GM18507 (cell line): ENCODE data around the gene UTS2R.
"Not testable (repeated sequence)": the region's sequence is repeated elsewhere in the genome, so short reads cannot be mapped to it uniquely, and the experiment has no call there.

Experiments used
- DNase-seq: peaks from one replicate; pipeline ENCODE4 v3.0.0; 2011; ENCODE audit warnings: low read depth; ENCODE audit not compliant: insufficient read length; ENCODE audit errors: extremely low spot score
- FAIRE-seq: peaks from 2 replicates; lab custom pipeline; 2011; peaks lifted over from hg19 to GRCh38; lab: Jason Lieb, UNC

The UTS2R gene

DNA sequence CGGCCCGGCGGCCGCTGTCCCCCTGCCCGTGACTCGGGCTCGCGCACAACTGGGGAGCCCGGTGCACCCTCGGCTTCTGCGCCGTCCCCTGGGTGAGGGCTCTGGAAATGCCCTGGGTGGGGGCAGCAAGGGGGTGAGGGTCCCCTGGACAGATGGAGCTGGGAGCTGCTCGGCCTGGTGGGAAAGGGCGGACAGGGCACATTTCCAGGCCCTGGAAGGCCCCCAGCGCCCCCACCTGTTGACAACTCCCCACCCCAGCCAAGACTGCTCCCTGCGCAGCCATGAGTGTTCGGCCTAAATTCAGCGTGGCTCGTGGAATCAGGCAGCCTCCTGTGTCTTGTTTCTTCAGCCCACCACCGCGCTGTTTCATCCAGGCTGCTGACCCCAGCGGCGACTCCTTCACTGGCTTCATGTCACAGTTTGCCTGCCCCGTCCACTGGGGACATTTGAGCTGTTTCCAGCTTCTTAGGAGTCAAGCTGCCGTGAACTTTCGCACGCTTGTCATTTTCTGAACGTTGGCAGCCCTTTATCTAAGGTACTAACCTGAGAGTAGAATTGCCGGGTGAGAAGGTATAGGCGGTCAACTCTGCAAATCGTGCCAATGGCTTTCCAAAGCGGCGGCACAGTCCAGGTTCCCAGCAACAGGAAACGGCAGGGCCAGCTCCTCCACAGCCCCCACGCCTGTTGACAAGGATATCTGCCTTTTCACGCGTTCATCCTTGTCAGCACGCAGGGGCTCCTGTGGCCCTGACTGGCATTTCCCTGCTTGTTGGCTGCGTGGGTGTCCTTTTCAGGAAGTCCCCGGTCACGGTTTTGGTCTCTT lies 895 bp downstream of the UTS2R start:
- DNase-seq (no peak), FAIRE-seq (no peak)

GRCh38 chr17:82373072-82373452 lies 1.5 kb downstream of the UTS2R start:
- not testable (repeated sequence) for DNase-seq, FAIRE-seq

DNA sequence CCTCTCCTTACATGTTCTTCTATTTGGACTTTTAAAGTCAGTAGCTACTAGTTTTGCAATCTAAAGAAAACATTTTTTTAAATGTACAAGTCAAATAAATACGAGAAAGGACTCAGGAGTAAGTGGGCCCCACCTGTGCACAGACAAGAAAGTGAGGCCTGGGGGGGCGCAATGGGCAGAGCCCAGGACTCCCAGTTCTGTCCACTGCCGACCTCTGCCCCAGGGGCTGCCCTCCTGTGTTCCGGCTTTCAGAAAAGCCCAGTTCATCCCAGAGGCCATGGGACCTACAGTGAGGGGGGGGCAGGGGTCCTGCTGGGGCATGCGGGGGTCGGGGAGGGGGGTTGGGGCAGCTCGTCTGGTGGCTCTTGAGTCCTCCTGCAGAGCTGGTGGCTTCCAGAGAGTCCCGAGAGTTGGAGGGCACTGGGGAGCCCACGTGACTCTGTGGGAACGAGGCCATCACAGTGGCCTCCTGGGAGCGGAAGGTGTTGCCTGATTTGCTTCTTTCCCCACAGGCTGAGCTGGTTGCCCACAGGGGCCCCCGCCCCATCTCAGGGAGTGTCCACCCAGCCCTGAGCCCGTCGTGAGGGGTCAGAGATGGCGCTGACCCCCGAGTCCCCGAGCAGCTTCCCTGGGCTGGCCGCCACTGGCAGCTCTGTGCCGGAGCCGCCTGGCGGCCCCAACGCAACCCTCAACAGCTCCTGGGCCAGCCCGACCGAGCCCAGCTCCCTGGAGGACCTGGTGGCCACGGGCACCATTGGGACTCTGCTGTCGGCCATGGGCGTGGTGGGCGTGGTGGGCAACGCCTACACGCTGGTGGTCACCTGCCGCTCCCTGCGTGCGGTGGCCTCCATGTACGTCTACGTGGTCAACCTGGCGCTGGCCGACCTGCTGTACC lies 2.4 kb downstream of the UTS2R start:
- FAIRE-seq (no peak), DNase-seq (no peak)

GRCh38 chr17:82374626-82375331 lies 3.2 kb downstream of the UTS2R start:
- DNase-seq (no peak), FAIRE-seq (no peak)

DNA sequence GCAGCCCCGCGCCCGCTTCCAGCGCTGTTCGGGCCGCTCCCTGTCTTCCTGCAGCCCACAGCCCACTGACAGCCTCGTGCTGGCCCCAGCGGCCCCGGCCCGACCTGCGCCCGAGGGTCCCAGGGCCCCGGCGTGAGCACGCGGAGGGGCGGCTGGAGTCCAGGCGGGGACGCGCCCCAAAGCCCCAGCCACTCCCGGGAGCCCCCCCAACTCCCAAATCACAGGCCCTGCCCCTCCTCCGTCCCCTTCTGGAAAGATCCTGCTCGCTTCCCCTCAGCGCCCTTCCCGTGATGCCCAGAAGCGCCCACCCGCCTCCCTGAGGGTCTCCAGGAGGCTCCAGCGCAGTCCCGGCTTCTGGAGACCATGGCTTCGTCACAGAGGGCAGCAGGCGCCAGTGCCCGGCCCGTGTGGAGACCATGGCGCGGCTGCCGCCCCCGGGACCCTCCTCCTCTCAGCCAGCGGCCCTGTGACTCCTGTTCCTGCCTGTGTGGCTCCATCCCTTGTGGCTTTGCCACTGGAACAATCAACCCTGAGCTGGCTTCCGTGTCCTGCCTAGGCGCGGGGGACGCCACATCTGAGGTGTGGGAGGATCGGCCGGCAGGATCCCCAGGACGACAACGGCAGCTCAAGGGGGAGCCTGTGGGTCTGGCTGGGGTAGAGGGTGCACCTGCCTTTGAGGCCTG lies 3.9 kb downstream of the UTS2R start:
- FAIRE-seq (no peak), DNase-seq (no peak)

GRCh38 chr17:82376042-82376730 lies 4.6 kb downstream of the UTS2R start:
- no peak for FAIRE-seq
- no peak for DNase-seq

GRCh38 chr17:82377294-82377693 lies 5.7 kb downstream of the UTS2R start:
- not testable (repeated sequence) for FAIRE-seq, DNase-seq

- no peak for DNase-seq
- no peak for FAIRE-seq
Observed at GRCh38 chr17:82377924-82378740, 6.6 kb downstream of the UTS2R start.

GRCh38 chr17:82378741-82379021 lies 7.1 kb downstream of the UTS2R start:
- DNase-seq (no peak), FAIRE-seq (no peak)

- FAIRE-seq: no peak
- DNase-seq: no peak
Observed at GRCh38 chr17:82380860-82381702, 9.5 kb downstream of the UTS2R start.

GRCh38 chr17:82381703-82382009 lies 10.1 kb downstream of the UTS2R start:
- DNase-seq, FAIRE-seq: not testable (repeated sequence)

DNA sequence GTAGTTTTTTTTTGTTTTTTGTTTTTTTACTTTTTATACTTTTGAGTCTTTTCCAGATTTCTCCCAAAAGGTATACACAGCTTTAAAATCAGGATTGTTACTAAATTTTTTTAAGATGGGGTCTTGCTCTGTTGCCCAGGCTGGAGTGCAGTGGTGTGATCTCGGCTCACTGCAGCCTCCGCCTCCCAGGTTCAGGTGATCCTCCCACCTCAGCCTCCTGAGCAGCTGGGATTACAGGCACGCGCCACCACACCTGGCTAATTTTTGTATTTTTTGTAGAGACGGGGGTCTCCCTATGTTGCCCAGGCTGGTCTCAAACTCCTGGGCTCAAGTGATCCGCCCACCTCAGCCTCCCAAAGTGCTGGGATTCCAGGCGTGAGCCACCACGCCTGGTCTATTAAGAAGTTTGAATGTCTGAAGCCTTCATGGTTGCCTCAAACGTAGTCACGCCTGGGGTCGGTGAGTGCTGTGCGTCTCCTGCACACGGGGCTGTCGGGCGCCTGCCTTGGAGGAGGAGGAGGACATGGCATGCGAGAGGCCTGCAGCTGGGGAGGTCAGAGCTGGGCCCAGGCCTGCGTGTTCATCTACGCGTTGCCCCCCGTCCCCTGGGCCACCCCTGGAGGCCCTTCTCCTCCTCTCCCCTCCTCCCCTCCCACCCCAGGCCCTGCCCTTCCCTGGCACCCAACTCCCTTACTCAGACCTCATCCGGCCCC lies 10.8 kb downstream of the UTS2R start:
- FAIRE-seq, DNase-seq: not testable (repeated sequence)

- FAIRE-seq (no peak), DNase-seq (no peak)
Observed at GRCh38 chr17:82382933-82383255, 11.3 kb downstream of the UTS2R start.

DNA sequence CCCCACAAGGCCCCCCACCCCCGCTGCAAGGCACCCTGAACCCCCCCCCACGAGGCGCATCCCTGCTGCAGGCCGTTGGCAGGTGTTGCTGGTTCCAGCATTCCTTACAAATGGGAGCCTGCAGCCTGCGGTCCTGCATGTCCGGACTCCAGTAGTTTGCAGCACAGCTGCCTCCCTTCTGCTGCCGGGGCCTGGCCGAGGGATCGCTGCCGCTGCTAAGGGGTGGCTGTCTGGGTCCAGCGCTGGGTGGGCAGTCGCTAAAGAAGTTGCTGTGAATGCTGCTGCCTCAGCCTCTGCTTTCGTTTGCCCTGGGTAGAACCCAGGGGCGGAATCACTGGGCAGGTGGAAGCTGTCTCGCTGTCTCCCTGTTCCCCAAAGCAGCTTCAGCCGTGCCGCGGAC lies 11.8 kb downstream of the UTS2R start:
- no peak for FAIRE-seq
- DNase-seq: no peak

- FAIRE-seq (no peak), DNase-seq (no peak)
Observed at GRCh38 chr17:82384051-82384729, 12.6 kb downstream of the UTS2R start.

DNA sequence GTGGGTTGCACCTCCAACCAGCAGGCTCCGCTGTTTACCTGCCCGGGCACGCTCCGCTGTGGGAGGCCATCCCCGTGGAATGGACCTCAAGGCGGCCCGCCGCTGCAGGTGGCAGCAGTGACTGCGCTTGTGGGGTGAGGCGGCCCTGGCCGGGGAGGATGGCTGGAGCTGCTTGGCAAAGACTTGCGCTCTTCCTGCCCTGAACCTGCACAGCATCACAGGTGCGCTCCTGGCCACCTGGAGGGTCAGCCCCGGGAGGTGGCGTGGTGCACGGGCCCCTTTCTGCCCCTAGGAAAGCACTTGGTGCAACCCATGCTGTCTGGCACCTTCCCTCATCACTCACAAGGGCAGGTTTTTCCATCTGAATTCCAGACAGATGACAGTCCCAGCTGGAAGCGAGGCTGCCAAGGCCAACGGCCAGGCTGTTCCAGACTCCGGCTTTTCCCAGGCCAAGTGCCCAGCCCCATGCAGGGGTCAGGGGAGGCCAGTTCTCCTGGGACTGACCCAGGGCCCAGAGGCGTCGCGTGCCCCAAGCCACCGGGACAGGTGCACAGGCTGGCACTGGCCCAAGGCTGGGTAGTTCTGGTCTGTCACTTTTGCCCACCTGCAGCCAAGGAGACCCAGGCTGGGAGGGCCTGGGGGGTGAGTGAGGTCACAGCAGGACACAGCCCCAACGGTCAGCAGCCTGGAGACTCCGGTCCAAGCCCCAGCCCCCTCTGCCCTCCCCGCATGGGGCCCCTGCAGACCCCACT lies 13.3 kb downstream of the UTS2R start:
- no peak for DNase-seq
- no peak for FAIRE-seq
